ENCODE results near the gene USH1C. TPM values are rescaled to one million over a fixed set of nuclear protein-coding genes. Genes with fewer than 3 reads are reported as not detected.

Gene USH1C
- total and polyA plus RNA-seq, 2 of the 4 experiments (the other 2 are of a cell fraction), result not detected

DNA sequence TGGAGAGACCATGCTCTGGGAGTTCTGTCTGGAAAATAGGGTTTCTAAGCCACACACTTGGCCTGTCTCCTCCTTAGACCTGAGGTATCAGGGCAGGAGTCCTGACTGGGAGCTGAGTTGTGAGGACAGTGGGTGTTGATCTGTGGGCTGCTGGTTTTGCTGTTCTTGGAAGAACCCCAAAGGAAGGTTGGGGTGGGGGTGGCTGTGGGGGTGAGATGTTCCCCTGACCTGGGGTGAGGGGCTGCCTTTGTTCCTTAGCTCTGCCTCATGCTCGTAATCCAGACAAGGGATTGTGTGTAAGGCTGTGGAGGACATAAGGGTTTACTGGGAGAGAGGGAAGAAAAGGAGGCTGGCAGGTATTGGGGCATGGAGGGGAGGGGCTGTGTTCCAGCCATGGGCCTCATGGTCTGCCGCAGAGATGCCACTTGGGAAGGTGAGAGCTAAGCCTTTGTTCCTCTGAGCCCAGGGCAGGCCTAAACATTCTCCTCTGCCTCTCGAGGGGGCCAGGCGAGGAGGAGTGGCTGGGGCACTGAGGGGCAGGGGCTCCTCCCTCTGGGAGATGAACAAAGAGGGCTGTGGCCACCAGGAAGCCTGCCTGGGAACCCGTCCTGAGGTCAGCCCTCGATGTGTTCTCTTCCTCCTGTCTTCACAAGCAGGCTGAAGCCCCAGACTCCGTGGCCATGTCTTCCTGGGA is 7.3 kb upstream of the USH1C start:
- CTCF ChIA-PET, result no interaction called here
- intact Hi-C loops (cut with micrococcal nuclease), result no loop called here
- BruUV-seq (replicated peaks), result no TSS peak

More for the DNA sequence above, 7.3 kb upstream of the USH1C start:
- TF ChIP-seq MAFK (IDR thresholded peaks at IDR 0.05; ENCODE audit: low read depth, low read length), result no peak
- TF ChIP-seq MAZ (IDR thresholded peaks at IDR 0.05; ENCODE audit: borderline replicate concordance, low read depth, low read length), result no peak
- TF ChIP-seq SMC3 (IDR thresholded peaks at IDR 0.05; ENCODE audit: low read depth, low read length), result no peak
- no peak for TF ChIP-seq BHLHE40 (IDR thresholded peaks at IDR 0.05; ENCODE audit: low read depth, low read length)
- TF ChIP-seq, protein P1, sequence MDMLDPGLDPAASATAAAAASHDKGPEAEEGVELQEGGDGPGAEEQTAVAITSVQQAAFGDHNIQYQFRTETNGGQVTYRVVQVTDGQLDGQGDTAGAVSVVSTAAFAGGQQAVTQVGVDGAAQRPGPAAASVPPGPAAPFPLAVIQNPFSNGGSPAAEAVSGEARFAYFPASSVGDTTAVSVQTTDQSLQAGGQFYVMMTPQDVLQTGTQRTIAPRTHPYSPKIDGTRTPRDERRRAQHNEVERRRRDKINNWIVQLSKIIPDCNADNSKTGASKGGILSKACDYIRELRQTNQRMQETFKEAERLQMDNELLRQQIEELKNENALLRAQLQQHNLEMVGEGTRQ (IDR thresholded peaks at IDR 0.05; ENCODE audit: low read depth, low read length), result no peak
- TF ChIP-seq RAD21 (IDR thresholded peaks at IDR 0.05; ENCODE audit: low read length), result no peak
- no peak for TF ChIP-seq NFE2L2 (IDR thresholded peaks at IDR 0.05; ENCODE audit: low read depth, low read length)
- no peak for TF ChIP-seq CEBPB (IDR thresholded peaks at IDR 0.05; ENCODE audit: low read depth, low read length)
- no peak for TF ChIP-seq RFX5 (IDR thresholded peaks at IDR 0.05; ENCODE audit: low read depth, low read length)
- TF ChIP-seq FOS (IDR thresholded peaks at IDR 0.05; ENCODE audit: low read depth, low read length), result no peak
- 33% methylated on average over 3 of the region's 7 CpGs; no CpG with 5 or more reads in 1 of the 2 experiments for WGBS, 2 experiments (ENCODE audit: extremely low coverage in 2 of 2, insufficient read length in 1 of 2)
- no peak overlapping the region for H2AFZ ChIP-seq (replicated peaks; ENCODE audit: low read length, poor library complexity)
- H3K9me1 ChIP-seq (ENCODE audit: insufficient read depth, low read length), result no peaks in the 10 kb centered on the region
- H2BK120ac ChIP-seq (ENCODE audit: low read depth, low read length), result no peak overlapping the region
- no peak overlapping the region for H2BK15ac ChIP-seq (ENCODE audit: low read depth, low read length)
- H2BK5ac ChIP-seq (ENCODE audit: low read depth, low read length, poor library complexity, severe bottlenecking), result no peak overlapping the region
- no peaks in the 10 kb centered on the region for H4K20me1 ChIP-seq (ENCODE audit: insufficient read depth, low read length)
- no peaks in the 10 kb centered on the region for H3K9me3 ChIP-seq (ENCODE audit: control insufficient read depth, insufficient read depth, low read length)
- no peak overlapping the region for H2AK9ac ChIP-seq (replicated peaks; ENCODE audit: low read depth, low read length, poor library complexity)
- ATAC-seq (ENCODE audit: low read depth) (no peak), DNase-seq (no peak)
- no peak overlapping the region for H4K91ac ChIP-seq (ENCODE audit: insufficient read depth, low read depth, low read length)
- no peak overlapping the region for H3K56ac ChIP-seq (ENCODE audit: extremely low read depth, insufficient read depth, low read length)
- H3K4me1 ChIP-seq (ENCODE audit: control insufficient read depth, insufficient read depth, low read length), result no peaks in the 10 kb centered on the region
- H3K9ac ChIP-seq (ENCODE audit: low read depth, low read length), result no peak overlapping the region
- H3K27ac ChIP-seq (ENCODE audit: insufficient read depth, low read length), result no peak overlapping the region
- in situ Hi-C loops (cut with MboI; ENCODE audit: low sequenced_read_pairs) (no loop called here), dilution Hi-C loops (cut with HindIII; ENCODE audit: low sequenced_read_pairs, unreplicated experiment) (no loop called here)
- no peak overlapping the region for H4K8ac ChIP-seq (ENCODE audit: low read depth in 2 of 2, low read length in 2 of 2)
- H3K4ac ChIP-seq (ENCODE audit: low read depth, low read length), result no peak overlapping the region
- peaks cover 13% of the 10 kb centered on the region; the same call in 1 of the 2 replicates for H3K27me3 ChIP-seq (ENCODE audit: control insufficient read depth, insufficient read depth, low read length)
- POLR2A ChIA-PET (ENCODE audit: unreplicated experiment), result no interaction called here
- no peak overlapping the region for H3K4me2 ChIP-seq (ENCODE audit: low read depth, low read length)
- no peaks in the 10 kb centered on the region for H3K79me1 ChIP-seq (ENCODE audit: low read depth in 1 of 2, low read length in 2 of 2)
- no peak overlapping the region for H4K5ac ChIP-seq (ENCODE audit: low read depth, low read length)
- H3K18ac ChIP-seq (ENCODE audit: low read depth, low read length), result no peak overlapping the region
- H3K36me3 ChIP-seq (ENCODE audit: control insufficient read depth, insufficient read depth, low read length), result no peaks in the 10 kb centered on the region
- H3K14ac ChIP-seq (replicated peaks; ENCODE audit: low read depth, low read length), result no peak overlapping the region
- no peak overlapping the region for H2BK20ac ChIP-seq (ENCODE audit: low read depth, low read length)
- no peak overlapping the region for H3K4me3 ChIP-seq (ENCODE audit: insufficient read depth, low read depth, low read length)
- H2AK5ac ChIP-seq (ENCODE audit: low read depth, low read length), result no peak overlapping the region
- H3K23ac ChIP-seq (ENCODE audit: low read depth, low read length), result no peak overlapping the region

Data from IMR-90 (cell line).